Trophoblast cell (in vitro differentiated cells and primary cell): ENCODE results near the gene LRP1B.

ENCODE experiments used
- DNase-seq, 2 donors: peaks; one replicate each; pipeline ENCODE4 v3.0.0-alpha.2; 2016
- H2AFZ ChIP-seq: 2 replicates; pipeline ENCODE4 v1.6.1; 2013; ENCODE audit warnings: low read length, moderate library complexity, mild to moderate bottlenecking; ENCODE audit not compliant: insufficient read depth, poor library complexity
- H2AK5ac ChIP-seq: 2 replicates; pipeline ENCODE4 v1.6.1; 2013; ENCODE audit warnings: mild to moderate bottlenecking, low read length
- H2BK120ac ChIP-seq: 2 replicates; pipeline ENCODE4 v1.6.1; 2013; ENCODE audit warnings: low read length, mild to moderate bottlenecking, moderate library complexity; ENCODE audit not compliant: insufficient read depth, poor library complexity
- H2BK12ac ChIP-seq: 2 replicates; pipeline ENCODE4 v1.6.1; 2013; ENCODE audit warnings: mild to moderate bottlenecking, low read length, moderate library complexity
- H2BK5ac ChIP-seq: 2 replicates; pipeline ENCODE4 v1.6.1; 2013; ENCODE audit warnings: low read length, low read depth, moderate library complexity, mild to moderate bottlenecking; ENCODE audit not compliant: poor library complexity
- H3K14ac ChIP-seq: 2 replicates; pipeline ENCODE4 v1.6.1; 2013; ENCODE audit warnings: mild to moderate bottlenecking, low read length
- H3K18ac ChIP-seq: 2 replicates; pipeline ENCODE4 v1.6.1; 2013; ENCODE audit warnings: mild to moderate bottlenecking, low read length
- H3K23ac ChIP-seq: 2 replicates; pipeline ENCODE4 v1.6.1; 2013; ENCODE audit warnings: low read length
- H3K27ac ChIP-seq: 2 replicates; pipeline ENCODE4 v1.5.1; 2013; ENCODE audit warnings: low read depth, mild to moderate bottlenecking, inconsistent platforms, low read length, moderate library complexity
- H3K27me3 ChIP-seq: 2 replicates; pipeline ENCODE4 v1.6.1; 2013; ENCODE audit warnings: inconsistent platforms, mild to moderate bottlenecking, low read length, moderate library complexity; ENCODE audit not compliant: insufficient read depth
- H3K36me3 ChIP-seq, 2 experiments: 1 replicate in 1 of 2; 2 replicates in 1 of 2; pipeline ENCODE4 v1.6.1; 2013; ENCODE audit warnings: low read length in 2 of 2, mild to moderate bottlenecking in 2 of 2, moderate library complexity in 1 of 2; ENCODE audit not compliant: insufficient read depth in 2 of 2, control insufficient read depth in 1 of 2
- H3K4ac ChIP-seq: 2 replicates; pipeline ENCODE4 v1.6.1; 2013; ENCODE audit warnings: low read depth, mild to moderate bottlenecking, low read length, moderate library complexity
- H3K4me1 ChIP-seq, 2 experiments: 1 replicate in 1 of 2; 2 replicates in 1 of 2; pipeline ENCODE4 v1.6.1; 2013; ENCODE audit warnings: low read length in 2 of 2, mild to moderate bottlenecking in 2 of 2, moderate library complexity in 1 of 2; ENCODE audit not compliant: insufficient read depth in 2 of 2, control insufficient read depth in 1 of 2
- H3K4me2 ChIP-seq: 2 replicates; pipeline ENCODE4 v1.6.1; 2013; ENCODE audit warnings: inconsistent platforms, mild to moderate bottlenecking, low read length, moderate library complexity
- H3K4me3 ChIP-seq: 2 replicates; pipeline ENCODE4 v1.5.1; 2013; ENCODE audit warnings: mild to moderate bottlenecking, low read depth, low read length, inconsistent platforms
- H3K79me1 ChIP-seq: one replicate; pipeline ENCODE4 v1.6.1; 2013; ENCODE audit warnings: low read length
- H3K79me2 ChIP-seq: 2 replicates; pipeline ENCODE4 v1.6.1; 2013; ENCODE audit warnings: low read length, mild to moderate bottlenecking; ENCODE audit not compliant: control insufficient read depth, insufficient read depth, poor library complexity
- H3K9ac ChIP-seq: 2 replicates; pipeline ENCODE4 v1.6.1; 2013; ENCODE audit warnings: mild to moderate bottlenecking, low read length
- H3K9me3 ChIP-seq: 2 replicates; pipeline ENCODE4 v1.6.1; 2013; ENCODE audit warnings: low read depth, mild to moderate bottlenecking, control low read depth, inconsistent platforms, low read length; ENCODE audit not compliant: insufficient read depth
- H4K12ac ChIP-seq: 2 replicates; pipeline ENCODE4 v1.6.1; 2013; ENCODE audit warnings: low read depth, mild to moderate bottlenecking, low read length, moderate library complexity
- H4K8ac ChIP-seq: 2 replicates; pipeline ENCODE4 v1.6.1; 2013; ENCODE audit warnings: low read depth, mild to moderate bottlenecking, low read length, moderate library complexity
- H4K91ac ChIP-seq: one replicate; pipeline ENCODE4 v1.6.1; 2013; ENCODE audit warnings: low read depth, mild to moderate bottlenecking, low read length, moderate library complexity
- WGBS: extraction: QIAGEN DNeasy Blood & Tissue Kit; methylation state at CpG from one replicate; pipeline ENCODE4 v1.1.7; 2013; ENCODE audit warnings: missing lambda C conversion rate; ENCODE audit not compliant: insufficient read length, insufficient coverage; ENCODE audit errors: extremely low coverage; 5-methylcytosine and 5-hydroxymethylcytosine counted together

The LRP1B gene

GRCh38 chr2:141133883-141134282 is 996.9 kb downstream of the LRP1B start:
- Histone ChIP-seq H3K18ac (no peak overlapping the region), H3K4me1 (no peaks in the 10 kb centered on the region), H2AFZ (no peak overlapping the region), H3K4me3 (no peak overlapping the region), H3K23ac (no peak overlapping the region), H3K9ac (no peak overlapping the region), H4K12ac (no peak overlapping the region), H2AK5ac (no peak overlapping the region), H3K4me2 (no peak overlapping the region), H3K4ac (no peak overlapping the region), H3K79me1 (no peaks in the 10 kb centered on the region), H3K79me2 (no peaks in the 10 kb centered on the region), H3K9me3 (no peaks in the 10 kb centered on the region), H2BK5ac (no peak overlapping the region), H3K36me3 (no peaks in the 10 kb centered on the region), H2BK12ac (no peak overlapping the region), H4K8ac (no peak overlapping the region), H3K14ac (no peak overlapping the region), H2BK120ac (no peak overlapping the region), H3K27me3 (no peaks in the 10 kb centered on the region), H4K91ac (no peak overlapping the region), H3K27ac (no peak overlapping the region)
- WGBS = no CpG with 5 or more reads among the region's 4 CpGs
- no peak for DNase-seq

GRCh38 chr2:141125432-141125831 is 1005.4 kb downstream of the LRP1B start:
- H3K4ac ChIP-seq = no peak overlapping the region
- H2AK5ac ChIP-seq = no peak overlapping the region
- no peak overlapping the region for H4K91ac ChIP-seq
- H3K79me1 ChIP-seq = no peaks in the 10 kb centered on the region
- H2BK120ac ChIP-seq = no peak overlapping the region
- no peaks in the 10 kb centered on the region for H3K79me2 ChIP-seq
- no peaks in the 10 kb centered on the region for H3K4me1 ChIP-seq
- no peak overlapping the region for H3K27ac ChIP-seq
- no peak overlapping the region for H3K18ac ChIP-seq
- H2BK12ac ChIP-seq = no peak overlapping the region
- no peak for DNase-seq
- no peak overlapping the region for H4K12ac ChIP-seq
- H3K9me3 ChIP-seq = no peaks in the 10 kb centered on the region
- H3K9ac ChIP-seq = no peak overlapping the region
- no peak overlapping the region for H4K8ac ChIP-seq
- no peaks in the 10 kb centered on the region for H3K27me3 ChIP-seq
- WGBS = no CpG with 5 or more reads among the region's 2 CpGs
- no peak overlapping the region for H3K4me3 ChIP-seq
- no peak overlapping the region for H3K23ac ChIP-seq
- H3K14ac ChIP-seq = no peak overlapping the region
- H2AFZ ChIP-seq = no peak overlapping the region
- no peak overlapping the region for H2BK5ac ChIP-seq
- no peaks in the 10 kb centered on the region for H3K36me3 ChIP-seq
- H3K4me2 ChIP-seq = no peak overlapping the region

GRCh38 chr2:141118836-141119235 is 1012.0 kb downstream of the LRP1B start:
- H3K27me3 ChIP-seq = no peaks in the 10 kb centered on the region
- H2AK5ac ChIP-seq = no peak overlapping the region
- H3K9me3 ChIP-seq = no peaks in the 10 kb centered on the region
- no peak overlapping the region for H2AFZ ChIP-seq
- no peak overlapping the region for H3K4me2 ChIP-seq
- H3K36me3 ChIP-seq = no peaks in the 10 kb centered on the region
- no peak overlapping the region for H3K18ac ChIP-seq
- H4K8ac ChIP-seq = no peak overlapping the region
- no peaks in the 10 kb centered on the region for H3K4me1 ChIP-seq
- H2BK12ac ChIP-seq = no peak overlapping the region
- H3K4me3 ChIP-seq = no peak overlapping the region
- H3K9ac ChIP-seq = no peak overlapping the region
- no peak overlapping the region for H3K14ac ChIP-seq
- H3K79me2 ChIP-seq = no peaks in the 10 kb centered on the region
- H4K12ac ChIP-seq = no peak overlapping the region
- WGBS = no CpG with 5 or more reads among the region's 4 CpGs
- H4K91ac ChIP-seq = no peak overlapping the region
- no peak overlapping the region for H2BK120ac ChIP-seq
- DNase-seq = no peak
- H3K23ac ChIP-seq = no peak overlapping the region
- H3K4ac ChIP-seq = no peak overlapping the region
- no peak overlapping the region for H2BK5ac ChIP-seq
- H3K79me1 ChIP-seq = no peaks in the 10 kb centered on the region
- H3K27ac ChIP-seq = no peak overlapping the region

- Histone ChIP-seq H2AFZ (no peak overlapping the region), H3K4me3 (no peak overlapping the region), H3K27me3 (no peaks in the 10 kb centered on the region), H4K12ac (no peak overlapping the region), H4K8ac (no peak overlapping the region), H3K79me1 (no peaks in the 10 kb centered on the region), H3K36me3 (no peaks in the 10 kb centered on the region), H3K9me3 (no peaks in the 10 kb centered on the region), H2BK120ac (no peak overlapping the region), H2BK5ac (no peak overlapping the region), H3K4me1 (no peaks in the 10 kb centered on the region), H3K23ac (no peak overlapping the region), H3K14ac (no peak overlapping the region), H3K27ac (no peak overlapping the region), H3K4ac (no peak overlapping the region), H4K91ac (no peak overlapping the region), H3K9ac (no peak overlapping the region), H3K18ac (no peak overlapping the region), H2AK5ac (no peak overlapping the region), H3K79me2 (no peaks in the 10 kb centered on the region), H2BK12ac (no peak overlapping the region), H3K4me2 (no peak overlapping the region)
- DNase-seq = no peak
These were observed 1017.5 kb downstream of the LRP1B start for GRCh38 chr2:141113301-141113700.

- Histone ChIP-seq H3K4me2 (no peak overlapping the region), H2BK5ac (no peak overlapping the region), H2AFZ (no peak overlapping the region), H3K79me2 (no peaks in the 10 kb centered on the region), H2BK120ac (no peak overlapping the region), H3K79me1 (no peaks in the 10 kb centered on the region), H3K4ac (no peak overlapping the region), H2BK12ac (no peak overlapping the region), H4K8ac (no peak overlapping the region), H3K9ac (no peak overlapping the region), H4K12ac (no peak overlapping the region), H3K36me3 (no peaks in the 10 kb centered on the region), H3K27ac (no peak overlapping the region), H3K27me3 (no peaks in the 10 kb centered on the region), H2AK5ac (no peak overlapping the region), H4K91ac (no peak overlapping the region), H3K4me3 (no peak overlapping the region), H3K14ac (no peak overlapping the region), H3K23ac (no peak overlapping the region), H3K4me1 (no peaks in the 10 kb centered on the region), H3K9me3 (no peaks in the 10 kb centered on the region), H3K18ac (no peak overlapping the region)
- no peak for DNase-seq
These were observed 1021.2 kb downstream of the LRP1B start for GRCh38 chr2:141109633-141110032.
